Loucy (cell line): Measurements from ENCODE around the gene CUBN.

Experiments
- H2AFZ ChIP-seq: fragments of 200-600 bp; sonication (generic); 2 replicates; pipeline ENCODE4 v1.6.0; 2016; ENCODE audit warnings: antibody characterized with exemption, mild to moderate bottlenecking, low read length, moderate library complexity
- H3F3A ChIP-seq: fragments of 200-600 bp; 2 replicates; pipeline ENCODE4 v1.6.0; 2016; ENCODE audit warnings: antibody characterized with exemption, low read depth, mild to moderate bottlenecking
- H3K27me3 ChIP-seq: fragments of 200-600 bp; sonication (generic); 2 replicates; pipeline ENCODE4 v1.6.1; 2014; ENCODE audit warnings: low read length, mild to moderate bottlenecking; ENCODE audit not compliant: insufficient read depth, poor library complexity, severe bottlenecking
- H3K36me3 ChIP-seq: fragments of 200-600 bp; sonication (generic); 2 replicates; pipeline ENCODE4 v1.6.1; 2016; ENCODE audit warnings: low read length; ENCODE audit not compliant: insufficient read depth
- H3K4me1 ChIP-seq: fragments of 200-600 bp; sonication (generic); 2 replicates; pipeline ENCODE4 v1.5.1; 2014; ENCODE audit warnings: low read length, mild to moderate bottlenecking; ENCODE audit not compliant: insufficient read depth, poor library complexity, severe bottlenecking
- H3K4me2 ChIP-seq: fragments of 200-600 bp; sonication (generic); 2 replicates; pipeline ENCODE4 v1.6.0; 2014; ENCODE audit warnings: antibody characterized with exemption, low read length, low read depth, mild to moderate bottlenecking; ENCODE audit not compliant: poor library complexity, severe bottlenecking
- H3K4me3 ChIP-seq: fragments of 200-600 bp; sonication (generic); 2 replicates; pipeline ENCODE4 v1.5.1; 2014; ENCODE audit warnings: low read length, mild to moderate bottlenecking, mixed read lengths; ENCODE audit not compliant: poor library complexity, severe bottlenecking
- H3K79me2 ChIP-seq: fragments of 200-600 bp; sonication (generic); 2 replicates; pipeline ENCODE4 v1.6.1; 2014; ENCODE audit warnings: low read length; ENCODE audit not compliant: insufficient read depth
- H3K9ac ChIP-seq: fragments of 200-600 bp; sonication (generic); 2 replicates; pipeline ENCODE4 v1.6.0; 2014; ENCODE audit warnings: mild to moderate bottlenecking, low read depth, low read length, moderate library complexity; ENCODE audit not compliant: poor library complexity, severe bottlenecking
- H3K9me2 ChIP-seq: fragments of 200-600 bp; sonication (generic); replicated peaks from 2 replicates; pipeline ENCODE4 v1.6.1; 2016; ENCODE audit warnings: low read depth, low read length, mixed read lengths
- H3K9me3 ChIP-seq: fragments of 200-600 bp; sonication (generic); 2 replicates; pipeline ENCODE4 v1.6.1; 2014; ENCODE audit warnings: mild to moderate bottlenecking, antibody characterized with exemption, low read length, low read depth; ENCODE audit not compliant: insufficient read depth
- H4K20me1 ChIP-seq: fragments of 200-600 bp; sonication (generic); 2 replicates; pipeline ENCODE4 v1.6.0; 2014; ENCODE audit warnings: antibody characterized with exemption, low read length, mild to moderate bottlenecking; ENCODE audit not compliant: insufficient read depth, poor library complexity, severe bottlenecking
- EZH2phosphoT487 ChIP-seq: fragments of 200-600 bp; IDR thresholded peaks from 2 replicates; pipeline ENCODE4 v1.6.1; 2018; ENCODE audit warnings: antibody characterized with exemption, mild to moderate bottlenecking, moderate library complexity, borderline replicate concordance
- TF ChIP-seq, protein P1 (sequence below): fragments of 200-600 bp; sonication (generic); conservative IDR thresholded peaks from 2 replicates; pipeline ENCODE4 v1.5.1; 2014; ENCODE audit warnings: mild to moderate bottlenecking, antibody characterized with exemption, low read length

CUBN gene

DNA sequence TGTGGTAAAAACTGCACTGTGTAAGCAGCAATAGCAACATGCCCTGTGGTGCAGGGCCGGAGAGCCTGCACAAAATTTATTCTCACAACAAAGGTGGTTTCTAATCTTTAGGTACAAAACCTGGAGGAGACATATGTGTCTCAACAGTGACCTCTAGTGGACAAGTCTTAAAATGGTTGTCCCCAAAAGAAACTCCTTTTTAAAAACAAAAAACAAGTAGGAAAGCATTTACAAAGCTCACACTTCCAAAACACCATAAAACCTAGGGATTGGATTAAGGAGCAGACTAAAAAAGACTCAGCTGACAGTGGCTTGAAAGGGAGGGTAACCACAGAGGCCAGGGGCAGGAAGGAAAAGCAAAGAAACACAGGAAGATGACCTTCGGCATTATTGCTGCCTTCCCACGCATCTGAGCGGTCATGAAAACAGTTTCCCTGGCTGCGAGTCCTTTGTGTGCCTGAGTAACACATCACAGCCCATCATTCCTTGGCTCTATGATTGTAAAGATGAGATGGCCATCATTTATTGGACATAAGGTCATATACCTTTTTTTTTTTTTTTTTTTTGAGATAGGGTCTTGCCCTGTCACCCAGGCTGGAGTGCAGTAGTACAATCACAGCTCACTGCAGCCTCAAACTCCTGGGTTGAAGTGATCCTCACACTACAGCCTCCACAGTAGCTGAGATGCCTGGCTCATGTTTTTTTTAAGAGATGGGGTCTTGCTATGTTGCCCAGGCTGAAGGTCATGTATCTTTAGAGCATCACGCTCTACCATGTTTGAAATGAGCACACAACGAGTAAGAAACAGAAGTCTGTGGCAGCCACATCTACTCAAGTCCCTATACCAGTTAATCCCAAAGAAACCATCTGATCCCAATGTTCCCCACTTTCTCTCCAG, 351.9 kb downstream of the CUBN start:
- no peak overlapping the region for H3K4me3 ChIP-seq
- no peaks in the 10 kb centered on the region for H3K79me2 ChIP-seq
- no peaks in the 10 kb centered on the region for H3K27me3 ChIP-seq
- no peaks in the 10 kb centered on the region for H3K9me2 ChIP-seq
- no peaks in the 10 kb centered on the region for H3K9me3 ChIP-seq
- H3K36me3 ChIP-seq = peaks cover 5% of the 10 kb centered on the region; the same call in 1 of the 2 replicates
- H3K4me1 ChIP-seq = peaks cover 5% of the 10 kb centered on the region
- H4K20me1 ChIP-seq = no peaks in the 10 kb centered on the region
- H3K9ac ChIP-seq = no peak overlapping the region
- no peaks in the 10 kb centered on the region for H3F3A ChIP-seq
- no peak overlapping the region for H2AFZ ChIP-seq
- no peak for TF ChIP-seq EZH2phosphoT487
- TF ChIP-seq, protein P1, sequence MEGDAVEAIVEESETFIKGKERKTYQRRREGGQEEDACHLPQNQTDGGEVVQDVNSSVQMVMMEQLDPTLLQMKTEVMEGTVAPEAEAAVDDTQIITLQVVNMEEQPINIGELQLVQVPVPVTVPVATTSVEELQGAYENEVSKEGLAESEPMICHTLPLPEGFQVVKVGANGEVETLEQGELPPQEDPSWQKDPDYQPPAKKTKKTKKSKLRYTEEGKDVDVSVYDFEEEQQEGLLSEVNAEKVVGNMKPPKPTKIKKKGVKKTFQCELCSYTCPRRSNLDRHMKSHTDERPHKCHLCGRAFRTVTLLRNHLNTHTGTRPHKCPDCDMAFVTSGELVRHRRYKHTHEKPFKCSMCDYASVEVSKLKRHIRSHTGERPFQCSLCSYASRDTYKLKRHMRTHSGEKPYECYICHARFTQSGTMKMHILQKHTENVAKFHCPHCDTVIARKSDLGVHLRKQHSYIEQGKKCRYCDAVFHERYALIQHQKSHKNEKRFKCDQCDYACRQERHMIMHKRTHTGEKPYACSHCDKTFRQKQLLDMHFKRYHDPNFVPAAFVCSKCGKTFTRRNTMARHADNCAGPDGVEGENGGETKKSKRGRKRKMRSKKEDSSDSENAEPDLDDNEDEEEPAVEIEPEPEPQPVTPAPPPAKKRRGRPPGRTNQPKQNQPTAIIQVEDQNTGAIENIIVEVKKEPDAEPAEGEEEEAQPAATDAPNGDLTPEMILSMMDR = peak; percentile 84
- H3K4me2 ChIP-seq = no peak overlapping the region

DNA sequence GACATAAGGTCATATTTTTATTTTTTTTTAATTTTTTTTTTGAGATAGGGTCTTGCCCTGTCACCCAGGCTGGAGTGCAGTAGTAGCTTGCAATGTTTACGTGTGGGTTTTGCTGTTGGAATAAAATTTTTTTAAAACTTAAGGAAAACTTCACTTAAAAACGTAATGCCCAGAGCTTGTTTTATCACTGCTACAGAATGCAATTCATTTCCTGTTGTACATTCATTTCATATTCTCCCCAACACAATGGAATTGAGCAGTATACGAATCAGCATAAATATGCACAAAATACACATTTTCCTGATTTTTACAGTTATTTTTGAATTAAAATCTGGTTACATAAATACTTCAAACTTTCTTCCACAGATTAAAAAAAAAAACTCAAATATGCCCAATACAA, 352.7 kb downstream of the CUBN start:
- no peaks in the 10 kb centered on the region for H3K9me3 ChIP-seq
- peaks cover 5% of the 10 kb centered on the region; the same call in 1 of the 2 replicates for H3K36me3 ChIP-seq
- H3K79me2 ChIP-seq = no peaks in the 10 kb centered on the region
- no peaks in the 10 kb centered on the region for H4K20me1 ChIP-seq
- H3K4me3 ChIP-seq = no peak overlapping the region
- no peaks in the 10 kb centered on the region for H3F3A ChIP-seq
- H3K9me2 ChIP-seq = no peaks in the 10 kb centered on the region
- H2AFZ ChIP-seq = no peak overlapping the region
- no peak overlapping the region for H3K9ac ChIP-seq
- H3K4me1 ChIP-seq = peaks cover 5% of the 10 kb centered on the region
- no peak overlapping the region for H3K4me2 ChIP-seq
- TF ChIP-seq, protein P1 = no peak
- no peak for TF ChIP-seq EZH2phosphoT487
- H3K27me3 ChIP-seq = no peaks in the 10 kb centered on the region
